HG03025 (cell line): ENCODE measurements around the gene THAP5.

Experiments
- ATAC-seq: cut with Tn5 transposase; IDR thresholded peaks from one replicate; pipeline ENCODE4 v1.9.1; 2021; ENCODE audit warnings: mild to moderate bottlenecking, moderate library complexity; ENCODE audit not compliant: unreplicated experiment, low FRiP score

Gene THAP5, protein sequence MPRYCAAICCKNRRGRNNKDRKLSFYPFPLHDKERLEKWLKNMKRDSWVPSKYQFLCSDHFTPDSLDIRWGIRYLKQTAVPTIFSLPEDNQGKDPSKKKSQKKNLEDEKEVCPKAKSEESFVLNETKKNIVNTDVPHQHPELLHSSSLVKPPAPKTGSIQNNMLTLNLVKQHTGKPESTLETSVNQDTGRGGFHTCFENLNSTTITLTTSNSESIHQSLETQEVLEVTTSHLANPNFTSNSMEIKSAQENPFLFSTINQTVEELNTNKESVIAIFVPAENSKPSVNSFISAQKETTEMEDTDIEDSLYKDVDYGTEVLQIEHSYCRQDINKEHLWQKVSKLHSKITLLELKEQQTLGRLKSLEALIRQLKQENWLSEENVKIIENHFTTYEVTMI

DNA sequence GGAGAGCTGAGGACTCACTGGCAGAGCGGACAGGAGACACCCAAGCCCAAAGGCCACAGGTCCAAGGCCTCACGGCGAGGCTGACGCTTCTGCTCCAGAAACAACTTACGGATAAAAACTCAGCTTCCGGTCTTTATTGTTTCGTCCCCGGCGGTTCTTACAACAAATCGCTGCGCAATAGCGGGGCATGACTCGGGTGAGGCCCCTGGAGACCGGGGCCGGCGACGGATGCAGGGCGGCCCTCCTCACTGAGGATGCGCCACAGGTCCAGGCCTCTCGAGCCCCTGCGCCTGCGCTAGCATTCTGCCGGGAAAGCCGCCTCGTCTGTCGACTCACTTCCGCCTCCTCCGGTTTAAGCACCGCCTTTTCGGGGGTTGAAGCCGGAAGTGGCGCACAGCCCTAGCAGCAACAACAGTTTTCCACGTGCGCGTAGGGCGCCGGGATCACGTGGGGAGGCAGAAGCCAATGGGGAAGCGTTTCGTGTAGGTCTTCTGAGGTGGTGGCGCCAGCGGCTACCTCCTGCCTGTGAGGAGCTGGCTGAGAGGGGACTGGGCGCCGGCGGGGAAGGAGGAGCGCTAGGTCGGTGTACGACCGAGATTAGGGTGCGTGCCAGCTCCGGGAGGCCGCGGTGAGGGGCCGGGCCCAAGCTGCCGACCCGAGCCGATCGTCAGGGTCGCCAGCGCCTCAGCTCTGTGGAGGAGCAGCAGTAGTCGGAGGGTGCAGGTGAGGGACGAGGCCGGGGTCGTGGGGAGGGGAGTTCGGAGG is at the start of gene THAP5, which contains the start of gene DNAJB9:
THAP5 (minus strand) TSS at position 326 of the 765 bp plus-strand sequence; CDS start at position 189, 137 bp downstream.
DNAJB9 (plus strand) TSS at position 494 of the 765 bp plus-strand sequence. CDS start 1,853 bp downstream, outside the sequence.
- ATAC-seq = peak; percentile 94

- ATAC-seq = no peak
These were observed 48.5 kb upstream of the THAP5 start for GRCh38 chr7:108618056-108618455.

- ATAC-seq = no peak
These were observed 45.4 kb upstream of the THAP5 start for GRCh38 chr7:108614896-108615295.

DNA sequence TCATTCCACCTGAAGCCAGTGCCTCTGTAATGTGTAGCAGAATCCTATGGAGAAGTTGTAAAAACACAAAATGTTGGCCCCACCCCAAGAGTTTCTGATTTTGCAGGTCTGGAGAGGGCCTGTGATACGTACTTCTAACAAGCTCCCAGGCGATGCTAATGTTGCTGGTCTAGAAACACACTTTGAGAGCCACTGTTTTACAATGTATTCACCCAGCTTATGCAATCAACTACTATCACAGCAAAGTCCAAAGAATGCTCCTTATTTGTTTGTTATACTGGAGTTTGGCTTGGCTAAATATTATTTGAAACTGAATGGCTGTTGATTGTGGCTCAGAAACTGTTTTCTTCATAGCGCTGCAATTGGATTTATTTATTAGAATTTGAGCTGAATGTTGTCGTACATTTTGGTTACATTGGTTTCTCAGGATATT is 44.5 kb upstream of the THAP5 start:
- no peak for ATAC-seq

- ATAC-seq = peak; percentile 77
These were observed 43.8 kb upstream of the THAP5 start for GRCh38 chr7:108613147-108613948.

DNA sequence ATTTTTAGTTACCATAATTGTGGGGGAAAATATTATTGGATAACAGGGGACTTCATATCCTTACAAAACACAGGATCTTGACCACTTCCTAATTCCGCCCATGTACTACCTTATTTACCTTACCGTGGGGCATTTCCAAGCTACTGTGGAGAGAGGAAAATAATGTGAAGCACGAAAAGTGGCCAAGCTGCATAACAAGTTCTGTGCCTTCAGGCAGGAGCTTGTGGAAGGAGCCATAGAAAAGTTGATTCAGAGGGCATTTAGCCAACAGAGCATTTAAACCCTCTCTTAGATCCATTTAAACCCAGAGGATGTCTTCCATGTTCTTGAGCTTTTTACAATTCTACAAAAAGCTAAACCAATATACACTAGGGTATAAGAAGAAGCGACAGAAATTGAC is 41.8 kb upstream of the THAP5 start:
- no peak for ATAC-seq

DNA sequence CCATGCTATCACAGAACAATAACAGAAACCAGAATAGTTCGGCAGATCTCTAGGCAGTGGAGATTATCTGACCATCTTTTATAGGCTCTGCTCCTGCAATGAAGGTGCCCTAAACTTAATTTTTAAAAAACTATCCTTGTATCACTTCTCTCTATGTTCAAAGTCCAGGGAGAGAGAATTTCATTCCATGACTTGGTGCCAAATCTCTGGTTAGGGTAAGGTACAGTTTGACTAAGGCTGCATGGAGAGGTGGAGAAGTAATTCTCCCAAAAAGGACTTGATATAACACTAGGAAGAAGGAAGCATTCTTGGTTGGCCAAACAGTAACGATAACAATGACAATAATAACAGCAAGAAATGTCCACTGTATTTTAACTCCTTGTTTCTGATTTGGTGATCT is 40.1 kb upstream of the THAP5 start:
- no peak for ATAC-seq

GRCh38 chr7:108605559-108606201 is 36.2 kb upstream of the THAP5 start:
- ATAC-seq = no peak

DNA sequence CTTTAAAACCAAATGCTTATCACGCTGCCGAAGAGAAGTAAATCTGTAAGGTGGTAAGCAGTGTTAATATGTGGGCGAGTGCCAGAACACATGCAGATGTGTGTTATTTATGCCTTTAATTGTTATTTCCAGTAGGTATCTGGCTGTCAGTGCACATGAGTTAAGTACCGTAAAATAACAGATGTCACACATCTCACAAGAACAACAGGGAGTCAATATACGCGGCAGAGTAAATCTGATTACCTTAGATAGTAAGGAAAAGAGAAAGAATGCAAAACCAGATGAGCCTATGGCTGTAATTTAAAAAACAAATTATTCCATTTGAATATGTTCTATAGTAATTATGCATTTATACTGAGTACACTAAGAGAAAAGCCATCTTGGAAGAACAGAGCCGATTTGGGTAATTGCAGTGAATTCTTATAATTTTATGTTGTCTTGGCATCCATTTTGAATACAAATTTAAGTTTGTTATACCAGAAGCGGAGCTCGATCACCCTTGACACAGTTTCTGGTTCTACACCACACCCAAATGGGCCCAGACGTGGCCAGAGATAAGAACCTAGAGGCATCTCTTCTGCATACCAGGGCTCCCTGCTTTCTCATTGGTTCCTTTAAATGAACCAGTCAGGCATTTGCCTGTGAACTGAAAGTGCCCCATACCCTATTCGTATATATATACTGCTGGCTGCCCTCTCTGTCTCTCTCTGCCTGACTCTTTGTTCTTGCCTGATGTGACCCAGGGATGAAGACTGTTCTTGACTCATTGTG is 35.0 kb upstream of the THAP5 start:
- no peak for ATAC-seq

GRCh38 chr7:108603656-108604306 is 34.3 kb upstream of the THAP5 start:
- ATAC-seq = no peak

GRCh38 chr7:108600399-108600798 is 30.9 kb upstream of the THAP5 start:
- no peak for ATAC-seq

- no peak for ATAC-seq
These were observed 29.5 kb upstream of the THAP5 start for GRCh38 chr7:108598914-108599580.

DNA sequence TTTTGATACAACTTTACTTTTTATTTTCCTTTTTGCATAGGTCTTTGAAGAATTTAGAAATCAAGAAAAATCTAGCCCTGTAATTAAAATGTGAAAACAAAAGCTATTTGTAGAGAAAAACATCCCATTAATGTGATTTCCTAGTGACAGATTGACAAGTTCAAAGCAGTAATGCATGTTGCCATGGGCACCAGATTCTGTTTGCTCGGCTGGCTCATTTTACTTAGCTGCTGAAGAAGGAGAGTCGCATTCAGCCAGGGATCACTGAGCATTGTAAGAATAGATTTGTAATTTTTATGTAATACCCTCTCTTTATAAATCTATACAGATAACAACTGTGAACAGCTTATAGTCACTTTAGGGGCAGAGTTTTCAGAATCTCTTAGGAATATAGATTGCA is 28.6 kb upstream of the THAP5 start:
- no peak for ATAC-seq

- ATAC-seq = peak; percentile 53
These were observed 27.1 kb upstream of the THAP5 start for GRCh38 chr7:108596560-108596959.

DNA sequence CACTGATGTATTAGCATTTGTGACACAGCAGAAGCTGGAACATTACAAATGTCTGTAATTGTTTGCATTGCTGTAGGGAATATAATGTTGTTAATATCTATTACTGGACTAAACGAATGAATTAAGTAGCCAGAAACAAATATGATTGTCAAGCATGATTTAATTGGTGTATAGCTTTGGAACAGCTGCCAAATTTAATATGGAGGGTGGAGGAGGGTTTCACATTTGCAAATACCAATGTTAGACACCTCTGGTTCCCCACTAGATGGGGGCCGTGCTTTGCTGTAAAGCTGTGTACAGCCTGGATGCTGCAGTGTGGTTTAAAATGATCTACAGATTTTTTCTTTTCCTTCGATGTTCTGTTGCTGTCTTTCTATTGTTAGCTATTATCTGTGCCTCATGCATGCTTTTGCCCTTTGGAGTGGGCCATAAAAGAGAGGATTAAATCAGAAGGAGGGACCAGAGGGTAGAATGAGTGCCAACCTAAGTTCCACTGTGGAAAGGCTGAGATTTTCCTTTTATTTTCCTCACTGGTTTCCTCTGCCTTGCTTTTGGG is 23.2 kb upstream of the THAP5 start:
- no peak for ATAC-seq

DNA sequence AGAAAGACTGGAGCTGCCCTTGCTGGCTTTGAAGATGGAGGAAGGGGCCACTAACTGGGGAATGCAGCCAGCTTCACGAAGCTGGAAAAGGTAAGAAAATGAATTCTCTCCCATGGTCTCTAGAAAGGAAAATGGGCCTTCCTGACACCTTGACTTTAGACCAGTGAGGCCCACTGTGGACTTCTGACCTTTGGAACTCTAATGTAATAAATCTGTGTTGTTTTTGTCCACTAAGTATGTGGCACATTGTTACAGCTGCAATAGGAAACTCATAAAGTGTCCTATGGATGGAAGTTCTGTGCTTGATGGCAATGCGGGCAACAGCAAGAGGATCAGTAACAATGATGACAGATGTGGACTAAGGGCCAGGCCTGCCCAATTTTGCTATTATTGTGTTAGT is 21.1 kb upstream of the THAP5 start:
- ATAC-seq = no peak

DNA sequence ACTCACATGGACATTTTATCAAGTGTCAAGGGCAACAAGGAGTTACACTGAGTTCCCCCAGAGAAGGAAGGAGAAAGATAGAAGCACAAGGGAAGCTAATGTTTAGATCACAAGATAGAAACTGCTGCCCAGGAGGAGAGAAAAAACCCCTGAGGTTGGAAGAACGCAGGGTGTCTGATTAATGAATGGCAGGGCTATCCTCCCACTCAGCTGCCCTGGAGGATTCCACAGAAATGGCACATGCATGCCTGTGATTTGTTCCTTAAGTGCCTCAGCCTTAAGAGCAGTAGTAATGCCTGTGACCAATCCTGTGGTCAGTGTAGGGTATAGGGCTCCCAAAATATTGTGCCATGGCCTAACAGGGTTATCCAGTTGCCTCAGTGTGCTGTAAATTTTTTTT is 20.4 kb upstream of the THAP5 start:
- ATAC-seq = no peak

- no peak for ATAC-seq
These were observed 19.7 kb upstream of the THAP5 start for GRCh38 chr7:108589199-108589598.
